CD4-positive, alpha-beta T cell treated with Interleukin-4 for 4 hours (primary cell): ENCODE data around the gene ARL5A.

Experiments
- DNase-seq: peaks from one replicate; pipeline ENCODE4 v3.0.0-alpha.2; 2020

The ARL5A gene

GRCh38 chr2:151765760-151766410 is 62.3 kb downstream of the ARL5A start:
- no peak for DNase-seq

- no peak for DNase-seq
These were observed 65.5 kb downstream of the ARL5A start for GRCh38 chr2:151762694-151763093.

- DNase-seq = no peak
These were observed 66.5 kb downstream of the ARL5A start for GRCh38 chr2:151761687-151762086.

GRCh38 chr2:151761193-151761592 is 67.0 kb downstream of the ARL5A start:
- DNase-seq = no peak

- DNase-seq = no peak
These were observed 68.0 kb downstream of the ARL5A start for GRCh38 chr2:151760139-151760650.

GRCh38 chr2:151758744-151759143 is 69.5 kb downstream of the ARL5A start:
- no peak for DNase-seq

GRCh38 chr2:151757861-151758260 is 70.4 kb downstream of the ARL5A start:
- DNase-seq = no peak

- DNase-seq = no peak
These were observed 71.4 kb downstream of the ARL5A start for GRCh38 chr2:151756820-151757219.

GRCh38 chr2:151754253-151754897 is 73.8 kb downstream of the ARL5A start:
- no peak for DNase-seq

GRCh38 chr2:151753540-151753939 is 74.7 kb downstream of the ARL5A start:
- no peak for DNase-seq
